Measurements from ENCODE around the gene CDH23. TPM values are rescaled to one million over a fixed set of nuclear protein-coding genes. Genes with fewer than 3 reads are reported as not detected.

CDH23 gene
- polyA plus RNA-seq, 1 donor (not counting 4 experiments of a cell fraction or from before 2014, with no cell fraction given) = 0.01 TPM

DNA sequence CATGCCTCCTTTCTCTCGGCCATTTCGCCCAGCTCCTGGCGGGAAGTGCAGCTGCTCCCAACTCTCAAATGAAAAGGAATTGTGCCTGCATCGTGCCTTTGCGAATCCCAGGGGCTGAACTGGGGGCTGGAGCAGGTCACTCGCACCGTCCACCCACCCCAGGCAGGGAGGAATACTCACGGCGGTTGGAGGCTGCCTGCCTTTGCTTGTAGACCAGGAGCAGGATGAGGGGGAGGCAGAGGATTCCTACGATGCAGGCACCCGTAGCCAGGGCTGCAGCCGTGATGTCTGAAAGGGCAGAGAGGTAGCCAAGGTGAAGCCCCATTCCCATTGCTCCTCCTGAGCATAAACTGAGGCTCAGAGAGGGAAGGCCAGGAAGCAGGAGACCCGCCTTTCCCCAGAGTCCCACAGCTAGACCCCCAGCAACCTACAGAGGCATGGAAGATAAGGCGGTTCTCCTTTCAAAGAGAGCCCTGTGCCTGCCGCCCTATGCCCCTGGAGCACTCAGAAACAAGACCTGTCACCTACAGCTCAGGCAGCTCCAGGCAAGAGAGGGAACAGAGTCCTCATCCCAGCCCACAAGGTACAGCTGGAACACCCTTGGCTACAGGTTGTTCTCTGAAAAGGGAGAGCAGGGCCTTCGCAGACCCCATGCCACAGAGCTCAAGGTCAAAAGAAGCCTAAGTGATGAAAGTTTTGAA lies 358.6 kb downstream of the CDH23 start:
- FAIRE-seq (no peak), DNase-seq (ENCODE audit: low read depth, low spot score) (no peak)
- TF ChIP-seq EZH2 (IDR thresholded peaks at IDR 0.05; ENCODE audit: low read length) = no peak
- TF ChIP-seq, protein P1, sequence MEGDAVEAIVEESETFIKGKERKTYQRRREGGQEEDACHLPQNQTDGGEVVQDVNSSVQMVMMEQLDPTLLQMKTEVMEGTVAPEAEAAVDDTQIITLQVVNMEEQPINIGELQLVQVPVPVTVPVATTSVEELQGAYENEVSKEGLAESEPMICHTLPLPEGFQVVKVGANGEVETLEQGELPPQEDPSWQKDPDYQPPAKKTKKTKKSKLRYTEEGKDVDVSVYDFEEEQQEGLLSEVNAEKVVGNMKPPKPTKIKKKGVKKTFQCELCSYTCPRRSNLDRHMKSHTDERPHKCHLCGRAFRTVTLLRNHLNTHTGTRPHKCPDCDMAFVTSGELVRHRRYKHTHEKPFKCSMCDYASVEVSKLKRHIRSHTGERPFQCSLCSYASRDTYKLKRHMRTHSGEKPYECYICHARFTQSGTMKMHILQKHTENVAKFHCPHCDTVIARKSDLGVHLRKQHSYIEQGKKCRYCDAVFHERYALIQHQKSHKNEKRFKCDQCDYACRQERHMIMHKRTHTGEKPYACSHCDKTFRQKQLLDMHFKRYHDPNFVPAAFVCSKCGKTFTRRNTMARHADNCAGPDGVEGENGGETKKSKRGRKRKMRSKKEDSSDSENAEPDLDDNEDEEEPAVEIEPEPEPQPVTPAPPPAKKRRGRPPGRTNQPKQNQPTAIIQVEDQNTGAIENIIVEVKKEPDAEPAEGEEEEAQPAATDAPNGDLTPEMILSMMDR (optimal IDR thresholded peaks at IDR 0.05 in 1 of 3, IDR thresholded peaks at IDR 0.05 in 1 of 3, conservative IDR thresholded peaks at IDR 0.05 in 1 of 3; ENCODE audit: extremely low read depth in 1 of 3, insufficient read depth in 2 of 3, low read length in 3 of 3) = no peak
- dilution Hi-C loops (cut with MboI; ENCODE audit: extremely low pct_ligation_motif_present, low sequenced_read_pairs) = no loop called here
- Histone ChIP-seq H2AFZ (ENCODE audit: control insufficient read depth, low read length) (no peak overlapping the region), H3K4me2 (ENCODE audit: control insufficient read depth, extremely low read depth, insufficient read depth, low read depth, low read length) (no peak overlapping the region), H3K9me3 (ENCODE audit: control insufficient read depth, low read depth, low read length) (no peaks in the 10 kb centered on the region), H3K27me3 (ENCODE audit: control insufficient read depth, extremely low read depth, insufficient read depth, low read length) (no peaks in the 10 kb centered on the region), H4K20me1 (ENCODE audit: control insufficient read depth, extremely low read depth, insufficient read depth, low read length) (no peaks in the 10 kb centered on the region), H3K36me3 (ENCODE audit: control insufficient read depth in 2 of 2, extremely low read depth in 1 of 2, insufficient read depth in 2 of 2, low read length in 2 of 2) (peaks cover 0 to under 1% of the 10 kb centered on the region in 2 experiments), H3K9ac (ENCODE audit: control insufficient read depth, extremely low read depth, insufficient read depth, low read length) (no peak overlapping the region), H3K27ac (ENCODE audit: control insufficient read depth, insufficient read depth, low read length) (no peak overlapping the region), H3K79me2 (ENCODE audit: control insufficient read depth, insufficient read depth, low read length) (no peaks in the 10 kb centered on the region), H3K4me3 (ENCODE audit: control insufficient read depth in 2 of 3, extremely low read depth in 1 of 3, insufficient read depth in 2 of 3, low read depth in 1 of 3, low read length in 3 of 3) (no peak overlapping the region), H3K4me1 (ENCODE audit: control insufficient read depth, extremely low read depth, insufficient read depth, low read length) (peaks cover 17% of the 10 kb centered on the region), H3K9me1 (ENCODE audit: control insufficient read depth, extremely low read depth, insufficient read depth, low read length) (no peaks in the 10 kb centered on the region)

DNA sequence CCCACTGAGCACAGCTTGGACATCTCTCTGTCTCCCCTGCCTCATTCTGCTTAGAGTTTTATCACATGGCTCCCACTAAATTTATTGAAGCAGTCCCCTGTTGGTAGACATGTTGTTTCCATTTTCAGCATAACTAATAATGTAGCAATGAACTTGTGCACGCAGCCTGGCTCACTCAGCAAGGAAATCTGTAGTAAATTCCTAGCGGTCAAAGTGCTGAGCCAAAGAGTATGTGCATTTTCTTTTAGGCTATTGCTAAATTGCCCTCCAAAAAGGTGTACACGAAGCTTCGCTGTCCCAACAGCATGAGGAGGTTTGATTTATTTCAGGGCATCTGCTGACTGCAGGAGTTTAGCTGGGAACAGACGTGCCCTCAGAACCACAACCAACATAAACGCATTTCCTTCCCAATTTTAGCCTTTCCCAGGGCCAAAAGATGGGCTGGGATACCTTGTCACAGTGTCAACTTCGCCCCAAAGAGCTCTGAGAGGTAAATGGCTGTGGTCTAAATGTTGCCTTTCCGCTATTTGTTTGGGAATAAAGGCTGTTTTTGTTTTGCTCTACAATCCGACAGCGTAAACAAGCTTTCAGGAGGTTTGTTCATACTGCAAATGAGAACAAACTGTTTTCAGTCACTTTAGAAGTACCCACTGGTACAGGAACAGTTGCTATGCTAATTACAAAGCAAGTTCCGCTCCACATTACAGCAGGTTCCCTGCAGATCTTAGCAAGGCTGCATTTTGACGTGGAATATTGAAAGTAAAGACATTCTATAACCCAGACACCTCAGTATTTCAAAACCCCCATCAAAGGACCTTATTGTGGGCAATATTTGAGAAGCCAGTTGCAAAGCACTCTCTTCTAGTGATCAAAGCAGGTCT lies 359.8 kb downstream of the CDH23 start:
- no peak for TF ChIP-seq EZH2 (IDR thresholded peaks at IDR 0.05; ENCODE audit: low read length)
- TF ChIP-seq, protein P1 (optimal IDR thresholded peaks at IDR 0.05 in 1 of 3, IDR thresholded peaks at IDR 0.05 in 1 of 3, conservative IDR thresholded peaks at IDR 0.05 in 1 of 3; ENCODE audit: extremely low read depth in 1 of 3, insufficient read depth in 2 of 3, low read length in 3 of 3) = no peak
- Histone ChIP-seq H3K79me2 (ENCODE audit: control insufficient read depth, insufficient read depth, low read length) (no peaks in the 10 kb centered on the region), H3K9me3 (ENCODE audit: control insufficient read depth, low read depth, low read length) (no peaks in the 10 kb centered on the region), H3K27me3 (ENCODE audit: control insufficient read depth, extremely low read depth, insufficient read depth, low read length) (no peaks in the 10 kb centered on the region), H4K20me1 (ENCODE audit: control insufficient read depth, extremely low read depth, insufficient read depth, low read length) (no peaks in the 10 kb centered on the region), H2AFZ (ENCODE audit: control insufficient read depth, low read length) (no peak overlapping the region), H3K27ac (ENCODE audit: control insufficient read depth, insufficient read depth, low read length) (no peak overlapping the region), H3K9ac (ENCODE audit: control insufficient read depth, extremely low read depth, insufficient read depth, low read length) (no peak overlapping the region), H3K4me3 (ENCODE audit: control insufficient read depth in 2 of 3, extremely low read depth in 1 of 3, insufficient read depth in 2 of 3, low read depth in 1 of 3, low read length in 3 of 3) (no peak overlapping the region), H3K9me1 (ENCODE audit: control insufficient read depth, extremely low read depth, insufficient read depth, low read length) (no peaks in the 10 kb centered on the region), H3K4me1 (ENCODE audit: control insufficient read depth, extremely low read depth, insufficient read depth, low read length) (peaks cover 29% of the 10 kb centered on the region), H3K4me2 (ENCODE audit: control insufficient read depth, extremely low read depth, insufficient read depth, low read depth, low read length) (no peak overlapping the region), H3K36me3 (ENCODE audit: control insufficient read depth in 2 of 2, extremely low read depth in 1 of 2, insufficient read depth in 2 of 2, low read length in 2 of 2) (peaks cover 2 to 3% of the 10 kb centered on the region in 2 experiments)
- DNase-seq (ENCODE audit: low read depth, low spot score) (no peak), FAIRE-seq (no peak)
- dilution Hi-C loops (cut with MboI; ENCODE audit: extremely low pct_ligation_motif_present, low sequenced_read_pairs) = no loop called here
